SKM-1 (cell line): ENCODE results near the gene IFITM5.
"Not testable (repeated sequence)": the region's sequence is repeated elsewhere in the genome, so short reads cannot be mapped to it uniquely, and the experiment has no call there.

Source experiments
- DNase-seq: peaks from one replicate; lab custom pipeline; 2025; ENCODE audit not compliant: unreplicated experiment; lab: John Stamatoyannopoulos, UW

Gene IFITM5

DNA sequence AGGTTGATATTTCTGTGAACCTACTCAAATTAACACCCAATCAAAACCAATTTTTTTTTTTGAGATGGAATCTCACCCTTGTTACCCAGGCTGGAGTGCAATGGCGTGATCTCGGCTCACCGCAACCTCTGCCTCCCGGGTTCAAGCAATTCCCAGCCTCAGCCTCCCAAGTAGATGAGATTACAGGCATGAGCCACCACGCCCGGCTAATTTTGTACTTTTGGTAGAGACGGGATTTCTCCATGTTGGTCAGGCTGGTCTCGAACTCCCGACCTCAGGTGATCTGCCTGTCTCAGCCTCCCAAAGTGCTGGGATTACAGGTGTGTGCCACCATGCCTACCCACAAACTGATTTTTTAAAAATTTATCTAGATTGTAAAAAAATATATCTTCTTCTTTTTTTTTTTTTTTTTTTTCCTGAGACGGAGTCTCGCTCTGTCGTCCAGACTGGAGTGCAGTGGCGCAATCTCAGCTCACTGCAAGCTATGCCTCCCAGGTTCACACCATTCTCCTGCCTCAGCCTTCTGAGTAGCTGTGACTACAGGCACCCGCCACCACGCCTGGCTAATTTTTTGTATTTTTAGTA, 29.3 kb upstream of the IFITM5 start:
- DNase-seq: not testable (repeated sequence)

DNA sequence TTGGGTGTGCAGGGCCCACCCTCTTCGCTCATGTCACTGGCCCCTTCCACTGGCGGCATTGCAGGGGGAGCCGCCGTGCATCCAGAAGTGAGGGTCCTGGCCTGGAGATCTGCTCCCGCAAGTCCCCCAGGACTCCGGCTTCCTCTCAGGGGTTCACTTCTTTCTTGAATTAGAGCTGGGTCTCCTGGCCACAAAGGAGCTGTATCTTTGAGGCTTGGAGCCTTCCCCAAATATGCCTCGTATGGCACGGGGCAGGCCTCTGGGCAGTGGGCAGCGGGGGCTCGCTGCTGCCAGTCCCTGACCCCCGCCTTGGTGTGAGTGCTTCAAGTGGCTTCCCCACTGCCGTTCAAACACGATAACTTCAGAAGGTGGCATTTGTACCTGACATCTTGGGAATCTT, 28.7 kb upstream of the IFITM5 start:
- DNase-seq: no peak

DNA sequence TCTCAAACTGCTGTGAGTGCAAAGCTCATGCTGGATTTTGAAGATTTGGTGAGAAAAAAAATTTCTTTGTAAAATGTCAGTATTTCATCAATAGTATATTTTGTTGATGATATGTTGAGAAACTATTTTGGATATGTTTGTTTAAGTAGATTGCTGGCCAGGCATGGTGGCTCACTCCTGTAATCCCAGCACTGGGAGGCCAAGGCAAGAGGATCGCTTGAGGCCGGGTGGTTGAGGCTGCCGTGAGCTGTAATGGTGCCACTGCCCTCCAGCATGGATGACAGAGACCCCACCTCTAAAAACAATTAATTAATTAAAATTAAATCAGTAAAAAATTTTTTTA, 28.2 kb upstream of the IFITM5 start:
- no peak for DNase-seq

DNA sequence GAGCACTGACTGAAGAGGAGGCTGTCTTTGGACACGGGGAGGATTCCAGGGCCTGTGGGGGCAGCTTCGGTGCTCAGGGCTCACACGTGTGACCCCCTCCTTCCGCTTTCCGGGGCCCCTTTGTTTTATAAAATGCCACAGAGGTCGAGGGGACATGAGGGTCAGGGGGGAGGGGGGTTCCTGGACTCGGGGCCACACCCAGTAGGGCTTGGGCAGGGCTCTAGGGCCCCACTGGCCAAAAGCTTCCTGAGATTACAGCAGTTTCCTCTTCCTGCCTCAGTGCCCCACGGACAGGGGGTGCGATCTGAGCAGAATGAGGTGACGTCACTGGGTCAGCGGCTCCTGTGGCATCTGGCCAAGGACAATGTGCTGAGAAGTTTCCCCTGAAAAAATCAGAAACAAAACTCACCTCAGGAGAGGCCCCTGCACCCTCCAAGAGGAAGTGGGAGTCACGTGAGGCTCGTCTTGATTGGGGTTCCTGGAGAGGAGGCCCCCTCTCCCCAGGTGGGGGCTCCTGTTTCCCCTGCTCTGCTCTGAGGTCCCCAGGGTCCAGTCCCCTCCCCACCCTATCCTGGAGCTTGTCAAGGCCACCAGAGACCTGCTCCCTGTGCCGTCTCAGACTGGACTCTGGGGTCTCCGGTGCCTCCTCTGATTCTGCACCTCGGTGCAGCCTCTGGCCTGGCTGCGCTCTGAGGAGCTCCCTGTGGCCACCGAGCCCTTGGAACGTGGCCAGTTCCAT, 27.7 kb upstream of the IFITM5 start:
- peak; percentile 85 for DNase-seq

DNA sequence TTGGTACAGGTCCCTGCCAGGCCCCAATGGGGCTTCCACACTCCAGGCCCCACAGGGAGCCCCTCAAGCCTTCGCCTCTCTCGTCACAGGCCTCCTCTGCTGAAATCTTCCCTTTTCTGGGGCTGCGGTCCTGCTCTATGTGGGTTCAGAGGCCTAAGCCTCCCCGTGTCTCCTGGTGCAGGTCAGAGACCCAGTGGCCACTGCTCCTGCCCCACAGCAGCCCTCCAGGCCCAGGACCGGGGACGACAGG, 27.2 kb upstream of the IFITM5 start:
- no peak for DNase-seq

DNA sequence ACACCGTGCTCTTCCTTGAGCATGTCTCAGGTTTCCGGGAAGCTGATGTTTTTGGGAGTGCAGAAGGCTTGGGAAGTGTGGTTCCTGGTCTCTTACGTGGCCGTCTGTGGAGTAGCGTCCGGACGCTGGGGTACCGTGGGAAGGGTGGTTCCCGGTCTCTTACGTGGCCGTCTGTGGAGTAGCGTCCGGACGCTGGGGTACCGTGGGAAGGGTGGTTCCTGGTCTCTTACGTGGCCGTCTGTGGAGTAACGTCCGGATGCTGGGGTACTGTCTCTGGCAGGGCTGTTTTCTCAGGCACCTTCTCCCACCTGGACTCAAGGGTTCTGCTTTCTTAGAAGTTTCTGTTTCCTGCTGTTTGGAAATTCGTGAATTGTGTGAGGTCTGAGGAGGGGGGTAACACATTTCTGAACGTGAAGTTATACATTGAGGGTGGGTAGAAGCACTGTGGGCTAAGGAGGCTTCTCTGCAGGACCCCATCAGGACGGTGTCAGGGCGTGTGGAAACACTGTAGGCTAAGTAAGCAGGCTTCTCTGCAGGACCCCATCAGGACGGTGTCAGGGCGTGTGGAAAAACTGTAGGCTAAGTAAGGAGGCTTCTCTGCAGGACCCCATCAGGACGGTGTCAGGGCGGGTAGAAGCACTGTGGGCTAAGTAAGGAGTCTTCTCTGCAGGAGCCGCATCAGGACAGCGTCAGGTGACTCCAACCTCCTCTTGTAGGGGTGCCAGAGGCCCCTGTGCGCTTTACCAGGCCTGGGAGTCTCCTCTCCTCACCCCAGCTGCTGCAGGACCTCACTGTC, 26.7 kb upstream of the IFITM5 start:
- DNase-seq: no peak

DNA sequence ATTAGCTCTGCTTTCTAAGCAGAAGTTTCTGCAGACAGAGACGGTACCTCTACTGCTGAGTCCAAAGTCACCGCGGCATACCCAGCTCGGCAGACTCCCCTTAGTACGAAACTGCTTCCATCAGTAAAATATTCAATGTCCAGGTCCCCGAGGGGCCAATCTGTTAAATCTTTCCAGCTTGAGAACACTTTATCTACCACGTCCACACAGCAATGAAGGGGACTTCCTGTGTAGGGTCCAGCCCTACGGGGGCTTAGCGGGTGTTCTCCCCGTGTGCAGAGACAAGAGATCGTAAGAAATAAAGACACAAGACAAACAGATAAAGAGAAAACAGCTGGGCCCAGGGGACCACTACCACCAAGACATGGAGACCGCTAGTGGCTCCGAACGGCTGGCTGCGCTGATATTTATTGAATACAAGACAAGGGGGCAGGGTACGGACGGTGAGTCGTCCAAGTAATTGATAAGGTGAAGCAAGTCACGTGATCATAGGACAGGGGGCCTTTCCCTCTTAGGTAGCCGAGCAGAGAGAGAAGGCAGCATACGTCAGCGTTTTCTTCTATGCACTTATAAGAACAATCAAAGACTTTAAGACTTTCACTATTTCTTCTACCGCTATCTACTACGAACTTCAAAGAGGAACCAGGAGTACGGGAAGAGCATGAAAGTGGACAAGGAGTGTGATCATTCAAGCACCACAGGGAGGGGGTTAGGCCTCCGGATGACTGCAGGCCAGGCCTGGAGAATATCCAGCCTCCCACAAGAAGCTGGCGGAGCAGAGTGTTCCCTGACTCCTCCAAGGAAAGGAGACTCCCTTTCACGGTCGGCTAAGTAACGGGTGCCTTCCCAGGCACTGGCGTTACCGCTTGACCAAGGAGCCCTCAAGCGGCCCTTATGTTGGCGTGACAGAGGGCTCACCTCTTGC, 25.5 kb upstream of the IFITM5 start:
- DNase-seq: not testable (repeated sequence)

DNA sequence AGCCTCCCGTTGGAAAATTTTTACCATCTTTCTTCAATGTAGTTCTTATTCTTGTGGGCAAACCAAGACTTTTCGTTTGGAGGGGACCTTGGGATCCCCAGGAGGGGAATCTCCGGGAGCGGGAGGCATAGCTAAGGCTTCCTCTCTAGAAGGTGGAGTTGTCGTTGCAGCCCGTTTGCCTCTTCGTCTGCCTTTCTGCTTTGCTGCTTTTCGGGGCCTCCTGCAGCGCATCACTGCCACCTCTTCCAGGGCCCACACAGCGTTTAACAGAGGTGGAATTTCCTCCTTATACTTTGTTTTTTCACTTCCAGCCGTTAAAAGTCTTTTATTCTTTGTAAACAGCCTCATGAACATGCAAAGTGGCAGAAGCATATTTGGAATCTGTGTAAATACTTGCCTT, 24.8 kb upstream of the IFITM5 start:
- DNase-seq: no peak

DNA sequence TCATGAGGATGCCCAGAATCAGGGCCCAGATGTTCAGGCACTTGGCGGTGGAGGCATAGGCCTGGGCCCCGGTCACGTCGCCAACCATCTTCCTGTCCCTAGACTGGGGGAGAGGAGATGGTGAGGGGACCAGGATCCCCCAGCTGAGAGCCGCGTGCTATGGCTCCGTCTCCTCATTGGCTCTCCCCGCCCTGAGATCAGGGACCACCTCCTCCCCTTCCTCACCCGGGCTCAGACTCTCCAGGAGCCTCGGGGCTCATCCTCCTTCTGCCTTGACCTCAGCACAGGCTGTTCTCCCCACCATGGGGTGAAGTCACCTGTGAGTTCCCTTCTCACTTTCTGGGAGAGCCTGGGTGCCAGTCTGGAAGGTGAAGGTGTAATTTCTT, 20.6 kb upstream of the IFITM5 start:
- DNase-seq: not testable (repeated sequence)

DNA sequence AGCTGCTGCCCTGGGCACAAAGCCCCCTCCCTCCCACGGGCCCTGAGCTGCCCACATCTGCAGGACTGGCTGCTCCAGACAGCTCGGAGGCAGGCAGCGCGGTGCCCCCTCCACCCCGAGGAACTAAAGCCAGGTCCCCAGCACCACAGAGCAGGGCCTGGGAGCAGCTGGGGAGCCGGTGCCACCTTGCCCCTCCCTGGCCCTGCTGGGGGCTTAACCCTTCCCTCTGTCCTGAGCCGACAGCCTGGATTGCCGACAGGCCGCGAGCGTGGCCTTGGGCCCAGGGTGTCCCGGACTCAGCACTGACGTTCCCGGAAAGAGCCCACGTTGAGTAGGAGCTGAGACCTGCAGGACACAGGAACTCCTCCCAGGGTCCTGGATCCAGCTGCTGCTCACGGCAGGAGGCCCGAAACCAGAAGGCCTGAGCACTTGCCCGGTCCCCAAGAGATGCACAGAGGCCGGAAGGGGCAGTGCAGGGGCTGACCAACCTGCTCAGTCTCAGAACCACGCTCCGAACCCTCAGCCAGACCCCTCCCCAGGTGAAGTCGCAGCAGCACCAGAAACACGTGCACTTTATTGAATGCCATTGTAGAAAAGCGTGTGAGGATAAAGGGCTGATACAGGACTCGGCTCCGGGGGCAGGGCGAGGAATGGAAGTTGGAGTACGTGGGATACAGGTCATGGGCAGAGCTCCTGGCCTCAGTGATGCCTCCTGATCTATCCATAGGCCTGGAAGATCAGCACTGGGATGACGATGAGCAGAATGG, 20.0 kb upstream of the IFITM5 start:
- DNase-seq: not testable (repeated sequence)

DNA sequence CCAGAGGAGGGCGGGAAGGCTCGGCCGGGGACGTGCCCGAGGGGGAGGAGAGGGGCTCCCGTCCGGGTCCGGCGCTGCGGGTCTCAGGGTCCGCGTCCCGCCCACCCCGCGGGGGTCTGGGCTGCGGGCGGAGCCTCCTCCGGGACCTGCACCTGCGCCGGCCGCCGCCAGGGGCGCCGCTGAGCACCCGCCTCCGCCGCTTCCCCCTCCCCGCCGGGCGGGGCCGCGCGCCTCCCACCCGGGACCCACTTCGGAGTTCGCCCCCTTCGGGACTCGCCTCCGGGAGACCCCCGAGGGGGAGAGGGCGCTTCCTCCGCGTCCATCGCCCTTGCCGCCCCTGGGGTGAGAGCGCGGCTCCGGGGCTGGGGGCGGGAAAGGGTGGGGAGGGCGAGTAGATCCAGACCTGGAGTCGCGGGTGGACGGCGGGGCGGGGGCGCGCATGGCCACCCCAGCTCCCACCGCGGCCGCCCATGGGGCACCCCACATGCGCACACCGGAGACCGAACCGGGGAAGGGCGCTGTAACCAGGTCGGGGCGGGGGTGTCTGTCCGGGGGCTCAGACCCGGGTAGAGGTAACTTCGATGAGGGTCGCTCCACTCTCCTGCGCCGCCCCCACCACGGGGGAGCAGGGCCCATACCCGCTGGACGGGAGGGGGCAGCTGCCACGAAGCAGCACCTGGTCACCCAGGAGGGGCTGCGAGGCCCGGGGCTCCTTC, 19.2 kb upstream of the IFITM5 start:
- not testable (repeated sequence) for DNase-seq

DNA sequence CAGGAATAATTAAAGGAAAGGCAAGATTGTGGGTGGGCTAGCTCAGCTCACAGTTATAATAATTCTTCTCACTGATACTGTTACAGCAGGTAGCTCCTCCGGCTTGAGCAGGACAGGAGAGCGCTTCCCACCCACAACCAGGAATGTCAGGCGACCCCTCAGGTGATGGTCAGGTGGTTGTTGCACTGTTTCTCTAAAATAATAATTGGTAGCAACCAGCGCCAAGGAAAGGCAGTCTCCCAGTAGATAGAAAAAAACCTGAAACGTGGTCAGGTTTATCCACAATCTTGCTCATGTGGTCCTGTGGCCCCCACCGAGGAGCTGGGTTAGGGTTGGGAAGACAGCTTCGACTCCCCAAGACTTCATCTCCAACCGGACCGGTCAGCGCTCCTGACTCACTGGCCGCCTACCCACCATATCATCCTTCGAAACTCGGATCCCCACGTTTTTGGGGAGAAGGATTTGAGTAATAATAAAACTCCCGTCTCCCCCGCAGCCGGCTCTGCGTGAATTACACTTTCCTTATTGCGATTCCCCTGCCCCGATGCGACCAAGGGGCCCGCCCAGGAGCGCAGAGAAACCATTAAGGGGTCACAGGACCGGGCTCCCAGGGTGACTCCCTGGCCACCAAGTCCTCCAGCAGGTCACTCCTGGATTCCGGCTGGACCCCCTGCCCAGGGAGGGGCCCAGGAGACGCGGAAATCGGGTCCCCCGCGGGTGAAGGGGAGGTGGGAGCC, 18.5 kb upstream of the IFITM5 start:
- not testable (repeated sequence) for DNase-seq

DNA sequence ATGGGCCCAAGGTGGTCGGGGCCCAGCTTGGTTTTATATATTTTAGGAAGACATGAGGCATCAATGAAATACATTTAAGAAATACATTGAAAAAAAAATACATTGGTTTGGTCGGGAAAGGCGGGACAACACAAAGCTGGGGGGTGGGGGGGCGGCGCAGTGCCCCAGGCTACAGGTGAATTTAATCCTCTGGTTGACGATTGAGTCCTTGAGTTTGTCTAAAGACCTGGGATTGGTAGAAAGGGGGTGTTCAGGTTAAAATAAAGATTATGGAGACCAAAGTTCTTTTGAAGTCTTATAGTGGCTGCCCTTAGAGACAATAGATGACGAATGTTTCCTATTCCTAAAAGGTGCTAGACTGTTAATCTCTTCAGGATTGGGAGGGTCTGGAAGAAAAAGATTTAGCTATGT, 17.6 kb upstream of the IFITM5 start:
- DNase-seq: no peak

DNA sequence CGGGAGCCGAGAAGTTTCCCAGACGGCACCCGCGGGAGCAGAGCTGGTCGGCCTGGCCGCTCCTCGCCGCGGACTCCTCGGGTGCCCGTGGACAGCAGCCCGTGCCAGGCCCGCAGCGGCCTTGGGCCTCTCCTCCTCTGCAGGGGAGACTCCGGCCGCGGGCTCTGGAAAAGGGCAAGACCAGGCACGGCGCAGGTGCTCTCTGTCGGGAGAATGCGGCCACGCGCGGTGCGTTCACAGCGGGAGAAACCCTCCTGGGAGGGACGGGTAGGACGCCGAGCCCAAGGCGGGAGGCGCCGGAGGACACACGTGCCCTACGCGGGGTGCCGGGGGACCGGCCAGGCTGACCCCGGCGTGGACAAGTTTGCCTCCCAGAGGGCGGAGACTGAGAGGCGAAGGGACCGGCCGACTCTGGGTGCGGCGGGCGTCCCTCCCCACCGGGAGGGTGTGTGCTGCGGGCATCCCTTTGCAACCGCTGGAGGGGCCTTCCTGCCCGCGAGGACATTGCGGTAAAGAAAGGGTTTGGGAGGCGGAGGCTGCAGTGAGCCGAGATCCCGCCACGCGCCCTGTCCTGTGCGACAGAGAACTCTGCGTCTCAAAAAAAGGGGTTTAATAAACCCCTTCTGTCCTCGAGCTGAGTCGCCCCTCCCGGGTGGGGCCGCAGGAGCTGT, 16.8 kb upstream of the IFITM5 start:
- no peak for DNase-seq

DNA sequence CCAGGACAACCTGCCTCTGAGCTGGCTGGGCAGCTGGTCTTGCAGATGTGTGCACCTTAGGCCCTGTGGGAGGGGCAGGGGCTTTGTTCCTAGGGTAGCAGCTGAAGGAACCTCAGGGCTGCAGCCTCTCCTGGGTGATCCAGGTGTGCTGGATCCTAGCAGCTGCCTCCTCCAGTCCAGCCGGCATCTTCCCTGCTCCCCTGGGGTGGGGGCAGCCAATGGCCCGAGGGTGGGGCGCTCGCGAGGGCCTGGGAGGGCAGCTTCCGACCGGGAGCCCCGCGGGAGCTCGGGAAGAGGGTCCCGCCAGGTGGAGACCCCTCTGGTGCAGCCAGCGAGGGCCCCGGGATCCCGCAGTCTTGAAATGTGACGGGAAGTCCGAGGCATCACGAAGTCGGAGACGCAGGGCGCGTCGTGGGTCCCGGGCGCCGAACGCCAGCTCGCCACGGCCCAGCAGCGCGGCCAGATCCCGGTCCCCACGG, 16.2 kb upstream of the IFITM5 start:
- DNase-seq: no peak

DNA sequence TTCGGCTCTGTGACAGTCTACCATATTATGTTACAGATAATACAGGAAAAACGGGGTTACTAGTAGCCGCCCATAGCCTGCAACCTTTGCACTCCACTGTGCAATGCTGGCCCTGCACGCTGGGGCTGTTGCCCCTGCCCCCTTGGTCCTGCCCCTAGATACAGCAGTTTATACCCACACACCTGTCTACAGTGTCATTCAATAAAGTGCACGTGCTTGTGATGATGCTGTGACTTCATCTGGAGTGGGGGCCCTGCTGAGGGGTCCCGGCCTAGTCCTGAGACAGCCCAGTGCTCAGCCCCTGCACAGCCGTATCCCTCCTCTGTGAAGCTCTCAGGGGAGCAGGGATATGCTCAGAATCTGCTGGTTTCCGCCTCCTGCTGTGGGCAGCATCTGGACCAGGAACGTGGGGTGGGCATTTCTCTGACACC, 15.7 kb upstream of the IFITM5 start:
- DNase-seq: no peak

DNA sequence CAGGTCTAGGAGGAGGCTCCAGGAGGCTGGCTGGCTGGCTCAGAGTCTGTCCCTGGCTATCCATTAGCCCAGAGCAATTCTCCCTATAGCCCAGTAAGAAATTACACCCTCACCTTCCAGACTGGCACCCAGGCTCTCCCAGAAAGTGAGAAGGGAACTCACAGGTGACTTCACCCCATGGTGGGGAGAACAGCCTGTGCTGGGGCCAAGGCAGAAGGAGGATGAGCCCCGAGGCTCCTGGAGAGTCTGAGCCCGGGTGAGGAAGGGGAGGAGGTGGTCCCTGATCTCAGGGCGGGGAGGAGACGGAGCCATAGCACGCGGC, 15.2 kb upstream of the IFITM5 start:
- DNase-seq: not testable (repeated sequence)

DNA sequence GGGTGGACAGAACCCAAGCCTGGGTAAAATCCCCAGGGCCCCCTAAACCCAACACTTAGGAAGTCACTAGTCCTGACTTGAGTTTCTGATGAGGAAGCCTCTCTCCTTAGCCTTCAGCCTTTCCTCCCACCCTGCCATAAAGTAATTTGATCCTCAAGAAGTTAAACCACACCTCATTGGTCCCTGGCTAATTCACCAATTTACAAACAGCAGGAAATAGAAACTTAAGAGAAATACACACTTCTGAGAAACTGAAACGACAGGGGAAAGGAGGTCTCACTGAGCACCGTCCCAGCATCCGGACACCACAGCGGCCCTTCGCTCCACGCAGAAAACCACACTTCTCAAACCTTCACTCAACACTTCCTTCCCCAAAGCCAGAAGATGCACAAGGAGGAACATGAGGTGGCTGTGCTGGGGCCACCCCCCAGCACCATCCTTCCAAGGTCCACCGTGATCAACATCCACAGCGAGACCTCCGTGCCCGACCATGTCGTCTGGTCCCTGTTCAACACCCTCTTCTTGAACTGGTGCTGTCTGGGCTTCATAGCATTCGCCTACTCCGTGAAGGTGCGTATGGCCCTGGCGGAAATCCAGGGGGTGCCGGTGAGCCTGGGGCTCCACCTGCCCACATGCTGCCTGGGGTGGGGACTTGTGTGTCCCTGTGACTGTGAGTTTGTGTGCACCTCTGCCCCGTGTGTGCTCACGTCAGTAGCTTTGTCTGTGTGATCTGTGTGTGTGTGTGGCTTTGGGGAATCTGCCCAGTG, 14.6 kb upstream of the IFITM5 start, which contains the start of gene IFITM1:
TSS of gene IFITM1 (plus strand) at position 254 of the 767 bp plus-strand sequence. CDS start at position 385, 131 bp downstream.
- peak; percentile 38 for DNase-seq
